HepG2 (cell line): ENCODE results near the gene SPACDR. TPM values are rescaled to one million over a fixed set of nuclear protein-coding genes. Genes with fewer than 3 reads are reported as not detected.

Experiments
- ATAC-seq: fragments of 200-7000 bp; cut with Tn5 transposase; 3 replicates; pipeline ENCODE4 v1.9.1; 2020; ENCODE audit warnings: mild to moderate bottlenecking, moderate library complexity
- BruUV-seq: library from RNA; stranded (reverse); fragments of 400-500 nt; replicated peaks from 2 replicates; lab custom pipeline; 2021; lab: Mats Ljungman, UMichigan
- CTCF ChIA-PET: fragments of 300-600 bp; formaldehyde crosslinking; extraction: SDS; loops from one replicate; lab custom pipeline; 2021; ENCODE audit warnings: low total read pairs, inconsistent platforms, low intra/inter-chr PET ratio; lab: Yijun Ruan, JAX
- POLR2A ChIA-PET: fragments of 350-600 bp; sonication (Branson Sonifier 250); formaldehyde crosslinking; loops from one replicate; lab custom pipeline; 2020; ENCODE audit warnings: antibody characterized with exemption, inconsistent platforms; lab: Yijun Ruan, JAX
- DNase-seq: peaks from one replicate; pipeline ENCODE4 v3.0.0-alpha.2; 2015; ENCODE audit warnings: low spot score
- FAIRE-seq: peaks from 3 replicates; lab custom pipeline; 2011; peaks lifted over from hg19 to GRCh38; lab: Jason Lieb, UNC
- H2AFZ ChIP-seq: one replicate; pipeline ENCODE4 v1.6.1; 2011; ENCODE audit warnings: low read length, inconsistent platforms
- H3K27ac ChIP-seq: fragments of 300-600 bp; 3 replicates; pipeline ENCODE4 v1.8.0; 2011; ENCODE audit warnings: mixed run types, mild to moderate bottlenecking, mixed read lengths, low read length, inconsistent platforms; ENCODE audit not compliant: insufficient read depth; ENCODE audit errors: extremely low read length
- H3K27me3 ChIP-seq, 2 experiments: fragments of 200-600 bp in 1 of 2; 2 replicates in 1 of 2; 3 replicates in 1 of 2; pipeline versions ENCODE4 v1.6.0 to v1.8.0; 2011; ENCODE audit warnings: low read length in 2 of 2, mild to moderate bottlenecking in 2 of 2, moderate library complexity in 2 of 2, inconsistent platforms in 1 of 2; ENCODE audit not compliant: insufficient read depth in 2 of 2, control insufficient read depth in 1 of 2
- H3K36me3 ChIP-seq, 2 experiments: fragments of 200-600 bp in 1 of 2; replicated peaks in 1 of 2; 2 replicates in 1 of 2; 3 replicates in 1 of 2; pipeline versions ENCODE4 v1.5.1 to v1.8.0; 2011; ENCODE audit warnings: low read length in 2 of 2, inconsistent platforms in 1 of 2; ENCODE audit not compliant: insufficient read depth in 2 of 2, control insufficient read depth in 1 of 2
- H3K4me1 ChIP-seq: 2 replicates; pipeline ENCODE4 v1.5.1; 2012; ENCODE audit warnings: low read length, inconsistent platforms; ENCODE audit not compliant: insufficient read depth
- H3K4me2 ChIP-seq: 2 replicates; pipeline ENCODE4 v1.6.0; 2011; ENCODE audit warnings: low read depth, low read length, inconsistent platforms
- H3K4me3 ChIP-seq, 3 experiments: fragments of 200-600 bp in 1 of 3; sonication (generic), shearing (Covaris generic) in 1 of 3; replicated peaks in 1 of 3; 2 replicates each; pipeline ENCODE4 v1.5.1; 2011 to 2016; ENCODE audit warnings: low read length in 3 of 3, inconsistent platforms in 2 of 3, low read depth in 2 of 3, mild to moderate bottlenecking in 2 of 3, control low read depth in 1 of 3, mixed read lengths in 1 of 3; ENCODE audit not compliant: insufficient read depth in 1 of 3
- H3K79me2 ChIP-seq: one replicate; pipeline ENCODE4 v1.6.1; 2011; ENCODE audit warnings: low read length, inconsistent platforms; ENCODE audit not compliant: insufficient read depth
- H3K9ac ChIP-seq: 2 replicates; pipeline ENCODE4 v1.6.0; 2011; ENCODE audit warnings: mild to moderate bottlenecking, low read depth, low read length, inconsistent platforms; ENCODE audit not compliant: insufficient read depth
- H3K9me3 ChIP-seq: 2 replicates; pipeline ENCODE4 v1.5.1; 2012; ENCODE audit warnings: mild to moderate bottlenecking, low read length
- H4K20me1 ChIP-seq: 2 replicates; pipeline ENCODE4 v1.6.0; 2011; ENCODE audit warnings: inconsistent platforms, mild to moderate bottlenecking, low read length, moderate library complexity; ENCODE audit not compliant: insufficient read depth
- RARA ChIP-seq: IDR thresholded peaks from 2 replicates; pipeline ENCODE4 v1.6.1; 2016; ENCODE audit warnings: missing genetic modification reagents, missing compliant biosample characterization
- RBM22 ChIP-seq: fragments of 200-400 bp; formaldehyde crosslinking; optimal IDR thresholded peaks from 2 replicates; pipeline ENCODE3; 2017; ENCODE audit warnings: mild to moderate bottlenecking, low read length, moderate library complexity
- RXRA ChIP-seq: sonication (generic); formaldehyde crosslinking; IDR thresholded peaks from 2 replicates; pipeline ENCODE4 v1.5.1; 2020; ENCODE audit warnings: missing genetic modification reagents
- SALL1 ChIP-seq: sonication (generic); formaldehyde crosslinking; IDR thresholded peaks from 2 replicates; pipeline ENCODE4 v1.8.0; 2022; ENCODE audit warnings: mild to moderate bottlenecking, missing genetic modification reagents
- ZNF350 ChIP-seq: sonication (generic); formaldehyde crosslinking; IDR thresholded peaks from 2 replicates; pipeline ENCODE4 v1.4.0; 2020; ENCODE audit warnings: mild to moderate bottlenecking, low read depth, missing genetic modification reagents, borderline replicate concordance
- ZNF687 ChIP-seq: sonication (generic); formaldehyde crosslinking; IDR thresholded peaks from 2 replicates; pipeline ENCODE4 v1.5.1; 2020; ENCODE audit warnings: mild to moderate bottlenecking, missing genetic modification reagents, moderate library complexity
- WGBS: methylation state at CpG from one replicate; pipeline ENCODE4 v1.1.6; 2017; ENCODE audit warnings: low lambda C conversion rate; 5-methylcytosine and 5-hydroxymethylcytosine counted together
- in situ Hi-C: cut with HindIII; loops from 2 replicates; pipeline ENCODE4 v1.10.0; 2017; ENCODE audit warnings: low pct_unique_long_range_greater_than_20kb; ENCODE audit not compliant: extremely low pct_ligation_motif_present
- intact Hi-C: fragments of 100-400 bp; cut with micrococcal nuclease; formaldehyde crosslinking; loops from one replicate; pipeline ENCODE4 v1.10.0; 2022; ENCODE audit not compliant: unreplicated experiment
- polyA plus RNA-seq, 8 experiments: library from polyadenylated mRNA; depleted of rRNA in 3 of 8; stranded (reverse) in 7 of 8; unstranded in 1 of 8; fragments of >200 nt; fragmentation: Illumina TruSeq in 4 of 8; extraction: Trizol in 4 of 8; gene quantifications; 2 replicates each; pipeline versions ENCODE4 v1.2.1 to v1.2.3, GENCODE V29; 2011 to 2016; ENCODE audit warnings: low read depth in 4 of 8, missing spikeins in 1 of 8, mixed read lengths in 1 of 8; ENCODE audit not compliant: insufficient read depth in 1 of 8
- total RNA-seq, 5 experiments: library from RNA; depleted of rRNA; stranded (reverse); fragments of >200 nt; fragmentation: Illumina TruSeq; extraction: Trizol; gene quantifications; 2 replicates each; pipeline ENCODE4 v1.2.3, GENCODE V29; 2016; ENCODE audit warnings: low read depth in 1 of 5

SPACDR gene
- total and polyA plus RNA-seq, 2 of the 13 experiments (the other 11 are each of a cell fraction or from before 2014, with no cell fraction given) = 0.41 TPM; not detected in 1

GRCh38 chr7:100485471-100485876 lies 21.4 kb upstream of the SPACDR start:
- Histone ChIP-seq H3K79me2 (no peaks in the 10 kb centered on the region), H3K4me2 (peak overlapping the region; percentile 71), H4K20me1 (no peaks in the 10 kb centered on the region), H3K27ac (no peak overlapping the region), H3K4me1 (peaks cover 56% of the 10 kb centered on the region), H3K9ac (no peak overlapping the region), H3K27me3 (peaks cover 3 to 51% of the 10 kb centered on the region in 2 experiments), H3K9me3 (no peaks in the 10 kb centered on the region), H3K36me3 (no peaks in the 10 kb centered on the region), H2AFZ (no peak overlapping the region), H3K4me3 (peak overlapping the region in 2 of 3 experiments; percentile 17 to 50; a peak in 1 of 6 replicates)
- no TSS peak for BruUV-seq
- TF ChIP-seq RARA (peak; percentile 59), RBM22 (no peak), ZNF687 (CRISPR knock-in tag) (peak; percentile 11; the same call in 1 of the 2 replicates), ZNF350 (CRISPR knock-in tag) (no peak), RXRA (peak; percentile 50; the same call in 1 of the 2 replicates), SALL1 (CRISPR knock-in tag) (0 out of 2 replicates have a peak, but pooled peaks have one; percentile 16)
- no peak for FAIRE-seq
- in situ Hi-C loops = loop anchor here (5.0 kb wide), 1 partner anchor 82 kb away; no protein-coding TSS in a partner anchor
- ChIA-PET POLR2A (no interaction called here), CTCF (no interaction called here)
- 15% methylated on average over 2 of the region's 4 CpGs for WGBS
- intact Hi-C loops = no loop called here
- ATAC-seq = peak; percentile 17
- DNase-seq = no peak
